ENCODE data around the gene ROBO1. TPM values are rescaled to one million over a fixed set of nuclear protein-coding genes. Genes with fewer than 3 reads are reported as not detected.

ROBO1 gene
- total RNA-seq, 1 experiment from 2014 or later, result 22.9 TPM

DNA sequence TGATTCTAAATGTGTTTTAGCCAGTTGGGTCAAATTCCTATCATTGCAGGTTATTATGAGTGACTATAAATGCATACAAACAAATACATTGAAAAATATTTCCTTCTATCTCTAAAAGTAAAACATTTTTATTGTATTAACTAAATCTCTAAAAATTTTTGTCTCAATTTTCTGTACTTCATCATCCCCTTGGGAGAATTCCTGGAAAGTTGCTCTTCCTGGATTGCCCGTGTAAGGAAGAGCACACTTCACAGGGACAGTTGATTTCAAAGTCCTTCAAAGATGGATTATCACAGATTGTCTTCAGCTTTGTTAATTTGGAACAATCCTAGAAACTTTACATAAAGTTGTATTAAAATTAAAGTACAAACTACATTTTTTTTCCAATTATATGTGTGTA lies 595.6 kb downstream of the ROBO1 start:
- DNase-seq (ENCODE audit: low read depth), result no peak

DNA sequence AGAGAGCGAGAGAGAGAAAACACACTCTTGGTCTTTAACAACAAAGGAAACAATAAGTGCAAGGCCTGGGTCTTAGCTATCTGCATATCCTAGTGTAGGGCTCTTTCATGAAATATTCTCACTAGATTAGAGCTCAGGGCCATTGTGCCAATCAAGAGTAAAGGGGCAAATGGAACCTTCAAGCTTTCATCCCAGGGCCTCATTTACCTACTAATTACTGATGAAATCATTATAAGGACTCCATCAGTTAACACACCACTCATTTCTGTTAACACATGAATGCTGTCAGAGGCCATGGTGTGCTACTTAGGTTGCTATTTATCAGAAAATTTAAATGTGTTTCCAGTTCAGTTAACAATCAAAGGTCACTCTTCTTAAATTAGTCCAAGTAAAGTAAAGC lies 597.8 kb downstream of the ROBO1 start:
- DNase-seq (ENCODE audit: low read depth), result no peak

DNA sequence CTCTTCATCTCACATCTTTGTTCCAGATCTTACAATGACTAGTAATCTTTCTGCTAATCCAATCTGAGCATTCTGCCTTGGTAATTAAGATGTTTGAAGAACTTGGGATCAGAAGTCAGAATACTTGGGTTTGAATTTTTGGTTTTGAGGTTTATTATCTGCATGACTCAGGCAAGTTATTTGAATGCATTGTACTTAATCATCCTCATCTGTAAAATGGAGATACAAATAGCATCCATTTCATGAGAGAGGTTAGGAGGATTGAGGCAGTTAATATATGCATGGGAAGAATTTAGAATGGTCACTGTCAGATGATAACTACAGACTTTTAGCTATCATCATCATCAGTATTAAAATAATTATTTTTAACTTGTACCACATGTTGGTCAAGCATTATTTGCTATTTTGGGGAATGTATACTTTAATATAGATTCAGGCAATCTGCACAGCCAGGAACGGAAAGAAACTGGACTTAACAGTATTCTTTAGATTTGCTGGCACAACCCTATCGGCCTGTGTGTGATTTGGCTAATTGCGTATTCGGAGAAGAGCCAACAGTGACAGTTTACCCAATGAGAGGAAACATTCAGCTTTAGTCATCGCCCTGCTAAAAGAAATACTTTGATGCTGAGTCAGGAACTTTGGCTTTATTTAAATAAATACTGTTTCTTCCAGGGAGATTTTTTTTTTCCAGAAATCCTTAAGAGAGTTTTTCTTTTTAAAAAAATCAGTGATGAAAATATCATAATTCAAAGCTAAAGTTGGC lies 600.0 kb downstream of the ROBO1 start:
- DNase-seq (ENCODE audit: low read depth), result peak; percentile 87

DNA sequence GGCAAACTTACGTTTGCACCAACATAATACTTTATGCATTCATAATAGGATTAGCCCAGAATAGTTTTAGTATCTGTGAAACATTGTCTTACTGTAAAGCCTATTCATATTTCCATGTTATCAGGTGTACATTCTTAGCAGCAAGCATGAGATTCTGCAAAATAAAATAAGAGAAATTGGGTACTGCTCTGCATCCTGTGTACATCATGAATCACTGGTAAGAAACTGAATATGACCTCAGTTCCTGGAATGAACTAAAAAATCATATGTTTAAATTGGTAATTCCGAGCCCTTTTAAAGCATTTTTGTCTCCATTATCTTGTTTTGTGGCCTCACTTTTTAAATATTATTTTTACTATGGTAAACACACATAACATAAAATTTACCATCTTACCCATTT lies 605.1 kb downstream of the ROBO1 start:
- DNase-seq (ENCODE audit: low read depth), result no peak

- no peak for DNase-seq (ENCODE audit: low read depth)
Measured at GRCh38 chr3:79161941-79162340, 605.9 kb downstream of the ROBO1 start.

DNA sequence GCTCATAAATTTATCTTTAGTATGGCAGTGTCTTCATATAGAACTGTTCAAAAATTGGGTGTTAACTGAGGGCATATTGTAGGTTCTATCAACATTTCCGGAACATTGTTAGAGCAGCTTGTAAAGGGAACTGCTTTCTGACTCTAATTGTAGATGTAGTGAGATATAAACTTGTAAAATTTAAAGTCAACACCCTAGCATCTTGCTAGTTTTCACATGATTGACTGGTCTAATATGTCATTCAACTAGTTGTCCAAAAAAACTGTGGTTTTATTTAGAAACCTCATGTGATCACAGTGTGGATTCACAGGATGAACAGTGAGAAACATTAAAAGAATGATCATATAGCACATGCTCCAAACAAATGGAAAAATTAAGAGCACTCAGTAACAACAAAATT lies 607.4 kb downstream of the ROBO1 start:
- DNase-seq (ENCODE audit: low read depth), result no peak

DNA sequence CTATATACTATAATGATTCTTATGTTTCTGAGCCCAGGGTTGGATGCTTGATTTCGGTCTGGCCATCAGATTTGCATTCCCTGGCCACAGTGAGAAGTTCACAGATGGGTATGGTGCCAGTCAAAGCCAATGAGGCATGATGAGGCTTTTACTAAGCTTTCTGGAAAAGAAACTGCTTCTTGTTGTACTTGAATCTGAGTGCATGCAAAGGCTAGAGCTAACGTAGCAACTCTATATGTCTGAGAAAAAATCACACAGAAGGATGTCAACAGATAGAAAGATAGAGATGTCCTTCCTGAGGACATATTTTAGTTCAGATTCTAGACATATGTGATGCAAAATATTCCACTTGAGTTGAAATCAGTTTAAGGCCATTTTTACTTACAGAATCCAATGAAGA lies 608.1 kb downstream of the ROBO1 start:
- DNase-seq (ENCODE audit: low read depth), result no peak

GRCh38 chr3:79157191-79157590 lies 610.6 kb downstream of the ROBO1 start:
- DNase-seq (ENCODE audit: low read depth), result no peak

DNA sequence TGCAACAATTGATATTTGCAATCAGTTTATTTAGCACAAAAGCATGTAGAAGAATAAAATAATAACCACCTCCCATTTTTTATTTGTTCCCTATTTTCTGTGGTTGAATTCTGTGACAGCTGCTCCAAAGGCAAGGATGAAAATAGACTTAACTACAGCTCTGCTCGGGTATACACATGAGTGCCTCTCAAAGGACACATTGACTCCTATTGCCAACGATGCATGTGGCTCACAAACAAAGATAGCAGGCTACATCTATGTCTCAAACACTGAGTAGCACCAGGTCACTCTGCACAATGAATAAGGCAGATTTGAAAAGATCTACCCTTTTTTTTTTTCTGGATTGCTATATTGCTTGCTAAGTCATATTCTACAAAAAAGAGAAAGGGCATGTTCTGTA lies 612.9 kb downstream of the ROBO1 start:
- no peak for DNase-seq (ENCODE audit: low read depth)

DNA sequence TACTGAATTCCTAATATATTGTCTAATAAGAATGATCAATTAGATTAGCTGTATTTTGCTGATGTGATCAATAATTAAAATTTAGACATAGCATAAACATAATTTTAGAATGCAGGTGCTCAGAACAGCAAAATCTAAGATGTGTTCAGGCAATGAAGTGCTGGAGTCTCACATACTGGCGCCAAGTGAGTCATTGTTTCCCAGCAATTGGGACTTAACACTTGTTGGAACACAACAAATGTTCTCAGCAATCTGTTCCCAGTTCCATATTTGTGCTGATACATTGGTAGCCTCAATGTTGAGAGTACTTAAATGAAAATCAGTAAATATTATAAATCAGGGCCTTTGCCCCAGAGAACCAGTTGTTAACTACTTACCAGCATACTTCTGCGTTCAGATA lies 619.0 kb downstream of the ROBO1 start:
- peak; percentile 52 for DNase-seq (ENCODE audit: low read depth)

- DNase-seq (ENCODE audit: low read depth), result no peak
Measured at GRCh38 chr3:79146024-79146423, 621.8 kb downstream of the ROBO1 start.

DNA sequence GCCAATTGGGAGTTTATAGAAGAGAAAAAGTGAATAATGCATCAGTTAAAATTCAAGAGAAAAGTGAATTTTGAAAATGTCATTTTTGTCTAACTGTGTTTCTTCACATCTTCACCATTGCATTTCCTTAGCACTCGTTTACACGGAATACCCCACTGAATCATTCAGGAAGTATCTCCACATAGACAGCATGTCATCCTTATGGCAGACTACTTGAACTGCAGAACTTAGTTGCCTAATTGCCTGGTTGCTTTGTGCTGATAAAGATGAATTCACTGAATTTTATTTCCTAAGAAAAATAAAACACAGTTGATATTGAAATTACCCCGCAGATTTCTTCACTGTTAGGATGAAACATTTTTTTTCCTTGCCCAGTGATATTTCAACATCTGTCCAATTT lies 627.1 kb downstream of the ROBO1 start:
- DNase-seq (ENCODE audit: low read depth), result peak; percentile 64

GRCh38 chr3:79139395-79140068 lies 628.3 kb downstream of the ROBO1 start:
- peak; percentile 52 for DNase-seq (ENCODE audit: low read depth)

GRCh38 chr3:79125313-79125984 lies 642.3 kb downstream of the ROBO1 start:
- DNase-seq (ENCODE audit: low read depth), result no peak

DNA sequence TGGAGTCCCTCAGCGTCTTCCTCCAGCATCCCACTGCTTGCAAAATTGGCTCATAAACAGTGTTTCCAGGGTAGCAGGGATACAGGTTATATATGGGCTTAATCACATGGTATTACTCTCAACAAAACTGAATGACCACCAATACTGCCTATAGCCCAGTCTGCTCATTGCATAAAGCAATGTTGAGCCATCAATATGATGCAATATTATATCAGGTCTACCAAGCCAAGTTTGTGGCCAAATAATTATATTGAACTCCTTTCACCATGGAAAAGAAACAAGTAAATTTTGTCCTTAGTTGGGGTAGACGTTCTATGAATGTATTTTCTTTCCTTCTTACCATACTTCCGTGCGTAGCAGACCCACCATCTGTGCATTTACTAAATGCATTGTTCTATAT lies 652.3 kb downstream of the ROBO1 start:
- no peak for DNase-seq (ENCODE audit: low read depth)

- no peak for DNase-seq (ENCODE audit: low read depth)
Measured at GRCh38 chr3:79113876-79114275, 653.9 kb downstream of the ROBO1 start.

DNA sequence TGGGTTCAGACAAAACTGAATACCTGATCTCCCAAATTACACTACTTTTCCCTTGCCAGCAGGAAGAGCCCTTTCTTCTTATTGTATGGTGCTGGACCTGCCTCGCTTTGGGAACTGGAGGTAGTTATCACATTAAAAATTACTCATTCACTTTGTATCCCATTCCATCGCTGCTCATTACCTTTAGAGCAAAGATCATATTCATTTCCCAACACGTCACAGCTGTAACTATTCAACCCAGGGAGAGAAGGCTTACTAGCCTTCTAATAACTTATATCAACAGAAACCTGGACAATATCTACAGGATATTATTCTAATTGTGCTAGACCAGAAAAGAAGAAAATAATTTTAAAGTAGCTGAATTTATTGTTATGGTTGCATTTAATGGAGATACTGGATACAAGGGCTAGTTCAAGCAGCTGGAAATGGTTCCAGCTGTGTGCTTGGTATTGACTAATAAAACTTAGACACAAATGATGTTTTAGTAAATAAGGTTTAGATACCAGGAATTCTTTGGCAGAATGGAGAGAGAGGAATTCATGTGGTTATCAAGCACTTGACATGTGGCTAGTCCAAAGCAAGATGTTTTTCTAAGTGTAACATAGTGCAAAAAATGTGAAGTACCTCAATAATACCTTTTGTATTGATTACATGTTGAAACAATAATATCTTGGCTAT lies 656.3 kb downstream of the ROBO1 start:
- DNase-seq (ENCODE audit: low read depth), result peak; percentile 12

- no peak for DNase-seq (ENCODE audit: low read depth)
Measured at GRCh38 chr3:79109754-79110153, 658.0 kb downstream of the ROBO1 start.

DNA sequence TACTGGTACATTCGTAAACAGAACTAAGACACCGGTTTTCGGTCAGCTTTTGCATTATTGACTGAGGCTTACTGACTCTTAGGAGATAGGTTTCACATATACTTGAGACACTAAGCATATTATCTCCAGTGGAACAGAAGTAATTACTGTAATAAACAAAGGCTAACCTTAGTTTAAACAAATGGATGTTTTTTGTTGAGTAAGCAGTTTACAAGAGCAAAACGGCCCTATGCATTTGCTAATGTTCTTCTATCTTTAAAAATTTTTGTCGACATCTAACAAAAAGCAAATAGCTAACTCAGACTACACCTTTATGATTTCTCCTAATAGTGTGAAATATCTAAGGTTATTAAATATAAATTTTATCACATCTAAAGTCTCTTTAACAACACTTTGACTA lies 664.5 kb downstream of the ROBO1 start:
- DNase-seq (ENCODE audit: low read depth), result no peak

DNA sequence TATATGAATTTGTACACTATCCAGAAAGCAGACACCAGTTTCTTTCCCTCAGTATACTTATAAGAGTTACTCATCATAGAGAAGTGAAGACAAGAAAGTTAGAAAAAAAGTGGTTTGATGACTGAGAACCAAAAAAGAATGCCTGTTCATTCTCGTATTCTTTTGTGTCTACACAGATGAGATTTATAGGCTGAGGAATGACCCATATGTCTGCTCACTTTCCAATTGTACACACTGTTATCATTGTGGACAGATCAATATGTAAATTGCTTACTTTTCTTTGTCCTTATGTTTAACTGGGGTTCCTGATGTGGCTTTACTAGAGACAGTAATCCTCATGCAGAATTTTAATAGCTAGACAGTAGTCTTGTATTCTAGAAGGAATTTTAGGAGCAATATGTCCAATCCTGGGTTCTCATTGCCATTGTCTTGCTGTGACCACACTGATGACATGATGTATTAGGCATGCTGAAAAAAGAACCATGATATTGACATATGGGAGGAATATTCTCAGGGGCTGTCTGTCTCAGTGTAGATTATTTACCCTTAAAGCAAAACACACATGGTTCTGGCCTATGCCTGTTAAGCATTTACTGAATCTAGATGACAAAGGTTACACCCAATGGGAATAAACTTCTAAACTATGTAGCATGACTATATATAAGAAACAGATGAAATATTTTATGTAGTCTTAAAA lies 669.7 kb downstream of the ROBO1 start:
- no peak for DNase-seq (ENCODE audit: low read depth)

GRCh38 chr3:79094654-79095053 lies 673.1 kb downstream of the ROBO1 start:
- DNase-seq (ENCODE audit: low read depth), result no peak

- peak; percentile 45 for DNase-seq (ENCODE audit: low read depth)
Measured at GRCh38 chr3:79086514-79086913, 681.3 kb downstream of the ROBO1 start.
